H4 (cell line): Measurements from ENCODE around the gene OLFML2B. TPM values are rescaled to one million over a fixed set of nuclear protein-coding genes. Genes with fewer than 3 reads are reported as not detected.

Source experiments
- DNase-seq: peaks from one replicate; pipeline ENCODE4 v3.0.0-alpha.2; 2015; ENCODE audit warnings: low spot score
- total RNA-seq: library from RNA; depleted of rRNA; stranded (reverse); fragments of >200 nt; shearing (Covaris generic); gene quantifications from 2 replicates; pipeline ENCODE4 v1.2.3, GENCODE V29; 2014; rRNA removed

Gene OLFML2B
- total RNA-seq, 1 experiment from 2014 or later: 2.1 TPM

GRCh38 chr1:161945306-161946060 lies 78.2 kb downstream of the OLFML2B start:
- no peak for DNase-seq

- DNase-seq: no peak
Measured at GRCh38 chr1:161944381-161944780, 79.3 kb downstream of the OLFML2B start.

GRCh38 chr1:161943737-161944136 lies 79.9 kb downstream of the OLFML2B start:
- no peak for DNase-seq

GRCh38 chr1:161941726-161942436 lies 81.8 kb downstream of the OLFML2B start:
- no peak for DNase-seq

- DNase-seq: no peak
Measured at GRCh38 chr1:161940866-161941591, 82.6 kb downstream of the OLFML2B start.

GRCh38 chr1:161936786-161937185 lies 86.9 kb downstream of the OLFML2B start:
- DNase-seq: no peak

GRCh38 chr1:161935264-161935663 lies 88.4 kb downstream of the OLFML2B start:
- DNase-seq: no peak

GRCh38 chr1:161933592-161934588 lies 89.8 kb downstream of the OLFML2B start:
- no peak for DNase-seq

Other genes starting within 250 kb of the OLFML2B start
- 0.17 TPM in 1 of 2 replicates, not detected in the other for gene NOS1AP, start 45.8 kb upstream of the OLFML2B start, total RNA-seq